Stimulated activated naive CD4-positive, alpha-beta T cell (primary cell): Measurements from ENCODE around the gene RBM23.
"Not testable (repeated sequence)": the region's sequence is repeated elsewhere in the genome, so short reads cannot be mapped to it uniquely, and the experiment has no call there.

Source experiments
- DNase-seq, 6 experiments: peaks; one replicate each; lab custom pipeline; 2025; lab: John Stamatoyannopoulos, UW

RBM23 gene

DNA sequence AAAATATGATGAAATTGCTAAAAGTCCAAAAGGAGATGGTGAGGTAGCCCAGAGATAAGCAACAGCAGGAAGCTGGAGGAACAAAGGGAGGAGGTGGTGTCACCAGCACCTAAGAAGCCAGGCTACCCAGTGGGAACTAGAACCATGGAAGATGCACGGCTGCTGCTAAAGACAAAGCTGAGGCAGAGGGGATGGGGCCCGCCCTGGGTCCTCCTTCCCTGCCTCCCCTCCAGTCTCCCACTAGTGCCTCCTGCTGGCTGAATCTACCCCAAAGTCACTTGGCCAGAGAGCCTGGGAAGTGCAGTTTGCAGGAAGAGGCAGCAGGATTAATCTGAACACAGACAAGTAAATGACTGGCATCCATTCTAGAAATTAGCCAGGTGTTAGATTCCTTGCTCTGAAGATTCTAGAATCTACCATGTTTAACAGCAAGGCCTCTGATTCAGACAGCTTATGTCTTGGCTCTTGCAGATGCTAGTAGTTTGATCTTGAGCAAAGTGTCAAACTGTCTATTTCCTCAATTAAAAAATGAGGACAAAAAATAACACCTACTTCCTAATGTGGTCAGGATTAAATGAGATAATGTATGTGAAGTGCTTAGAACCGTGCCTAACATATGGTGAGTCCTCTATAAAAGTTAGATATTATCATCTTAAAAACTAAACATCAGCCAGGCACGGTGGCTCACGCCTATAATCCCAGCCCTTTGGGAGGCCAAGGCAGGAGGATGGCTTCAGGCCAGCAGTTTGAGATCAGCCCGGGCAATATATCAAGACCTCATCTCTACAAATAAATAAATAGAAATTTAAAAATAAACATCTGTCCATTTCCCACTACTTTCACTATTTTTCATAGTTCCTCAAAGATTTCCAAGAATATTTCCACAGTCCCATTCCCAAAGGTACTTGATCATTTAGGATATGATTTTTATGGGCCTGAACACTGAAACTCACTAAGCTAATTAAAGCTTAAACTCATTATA, 53.2 kb downstream of the RBM23 start:
- no peak for DNase-seq

DNA sequence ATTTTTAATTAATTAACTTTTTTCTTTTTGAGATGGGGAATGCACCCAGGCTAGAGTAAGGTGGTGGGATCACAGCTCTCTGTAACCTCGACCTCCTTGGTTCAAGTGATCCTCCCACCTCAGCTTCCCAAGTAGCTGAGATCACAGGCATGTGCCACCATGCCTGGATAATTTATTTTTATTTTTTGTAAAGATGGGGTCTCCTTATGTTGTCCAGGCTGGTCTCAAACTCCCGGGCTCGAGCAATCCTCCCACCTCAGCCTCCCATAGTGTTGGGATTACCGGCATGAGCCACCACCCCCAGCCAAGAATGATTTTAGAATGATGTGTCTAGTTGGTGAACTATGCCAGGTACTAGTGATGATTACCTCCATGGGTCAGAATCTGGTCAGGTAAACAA, 54.0 kb downstream of the RBM23 start:
- DNase-seq, result no peak

DNA sequence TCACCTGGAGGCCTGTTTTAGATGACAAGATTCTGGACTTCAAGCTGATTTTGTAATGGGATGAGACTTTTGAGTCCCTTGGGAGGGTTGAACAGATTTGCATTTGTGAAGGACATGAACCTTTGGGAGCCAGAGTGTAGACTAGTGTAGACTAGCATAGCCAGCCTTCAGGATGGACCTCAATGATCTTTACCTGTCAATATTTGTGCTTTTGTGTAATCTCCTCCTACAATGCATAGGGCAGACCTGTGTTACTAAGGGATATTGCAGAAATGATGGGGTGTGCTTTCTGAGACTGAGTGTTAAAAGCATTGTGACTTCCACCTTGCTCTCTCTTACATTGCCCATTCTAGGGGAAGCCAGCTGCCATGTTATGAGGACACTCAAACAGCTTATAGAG, 57.3 kb downstream of the RBM23 start:
- no peak for DNase-seq

DNA sequence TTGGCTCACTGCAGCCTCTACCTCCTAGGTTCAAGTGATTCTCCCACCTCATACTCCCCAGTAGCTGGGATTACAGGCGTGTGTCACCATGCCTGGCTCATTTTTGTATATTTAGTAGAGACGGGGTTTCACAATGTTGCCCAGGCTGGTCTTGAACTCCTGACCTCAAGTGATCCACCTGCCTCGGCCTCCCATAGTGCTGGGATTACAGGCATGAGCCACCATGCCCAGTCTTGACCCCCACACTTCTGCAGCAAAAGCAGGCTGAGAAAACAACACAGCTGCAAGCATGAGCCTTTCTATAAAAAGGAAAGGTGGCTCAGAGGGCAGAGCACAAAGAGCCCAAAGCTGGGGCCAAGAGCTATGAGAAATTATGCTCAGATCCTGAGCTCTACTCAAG, 58.6 kb downstream of the RBM23 start:
- DNase-seq, result not testable (repeated sequence)

DNA sequence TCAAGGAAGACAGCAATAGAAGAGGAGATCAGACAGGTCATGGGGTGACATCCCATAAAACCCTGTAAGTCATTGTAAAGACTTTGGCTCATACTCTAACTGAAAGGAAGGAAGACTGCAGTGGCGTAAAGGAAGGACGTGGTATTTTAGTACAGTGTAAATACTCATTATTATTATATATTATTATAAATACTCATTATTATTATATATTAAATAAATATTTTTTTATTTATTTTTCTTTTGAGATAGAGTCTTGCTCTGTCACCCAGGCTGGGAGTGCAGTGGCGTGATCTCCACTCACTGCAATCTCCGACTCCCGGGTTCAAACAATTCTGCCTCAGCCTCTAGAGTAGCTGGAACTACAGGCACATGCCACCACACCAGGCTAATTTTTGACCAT, 62.5 kb downstream of the RBM23 start:
- DNase-seq, result no peak

DNA sequence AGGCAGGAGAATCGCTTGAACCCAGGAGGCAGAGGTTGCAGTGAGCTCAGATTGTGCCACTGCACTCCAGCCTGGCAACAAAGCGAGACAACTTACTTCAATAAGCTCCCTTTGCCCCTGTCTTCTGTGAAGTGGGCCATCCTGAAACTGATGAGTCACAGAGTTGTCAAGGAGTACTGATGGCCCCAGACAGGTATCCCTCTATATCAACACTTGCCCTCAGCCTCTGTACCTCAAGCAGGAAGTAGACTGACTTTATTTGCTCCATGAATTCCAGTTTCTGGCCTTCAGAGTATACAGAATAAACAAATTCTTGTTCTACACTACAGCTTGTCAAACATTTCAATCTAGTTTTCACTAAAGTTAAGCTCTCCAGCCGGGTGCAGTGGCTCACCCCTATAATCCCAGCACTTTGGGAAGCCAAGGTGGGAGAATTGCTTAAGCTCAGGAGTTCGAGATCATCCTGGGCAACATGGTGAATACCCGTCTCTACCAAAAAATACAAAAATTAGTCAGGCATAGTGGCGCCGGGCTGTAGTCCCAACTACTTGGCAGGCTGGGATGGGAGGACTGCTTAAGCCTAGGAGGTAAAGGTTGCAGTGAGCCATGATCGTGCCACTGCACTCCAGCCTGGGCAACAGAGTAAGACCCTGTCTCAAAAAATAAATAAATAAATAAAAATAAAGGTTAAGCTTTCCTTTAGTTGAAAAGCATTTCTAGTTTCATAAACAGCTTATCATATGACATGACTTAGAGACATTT, 63.8 kb downstream of the RBM23 start:
- no peak for DNase-seq

DNA sequence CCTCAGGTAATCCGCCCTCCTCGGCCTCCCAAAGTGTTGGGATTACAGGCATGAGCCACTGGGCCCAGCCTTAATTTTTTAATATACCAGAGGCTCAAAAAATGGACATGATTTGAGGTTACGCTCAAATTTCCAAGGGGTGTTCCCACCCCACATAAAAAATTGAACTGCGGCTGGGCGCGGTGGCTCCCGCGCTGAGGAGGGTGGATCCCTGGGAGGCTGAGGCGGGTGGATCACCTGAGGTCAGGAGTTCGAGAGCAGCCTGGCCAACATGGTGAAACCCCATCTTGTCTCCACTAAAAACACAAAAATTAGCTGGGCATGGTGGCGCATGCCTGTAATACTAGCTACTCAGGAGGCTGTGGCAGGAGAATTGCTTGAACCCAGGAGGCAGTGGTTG, 64.7 kb downstream of the RBM23 start:
- not testable (repeated sequence) for DNase-seq

DNA sequence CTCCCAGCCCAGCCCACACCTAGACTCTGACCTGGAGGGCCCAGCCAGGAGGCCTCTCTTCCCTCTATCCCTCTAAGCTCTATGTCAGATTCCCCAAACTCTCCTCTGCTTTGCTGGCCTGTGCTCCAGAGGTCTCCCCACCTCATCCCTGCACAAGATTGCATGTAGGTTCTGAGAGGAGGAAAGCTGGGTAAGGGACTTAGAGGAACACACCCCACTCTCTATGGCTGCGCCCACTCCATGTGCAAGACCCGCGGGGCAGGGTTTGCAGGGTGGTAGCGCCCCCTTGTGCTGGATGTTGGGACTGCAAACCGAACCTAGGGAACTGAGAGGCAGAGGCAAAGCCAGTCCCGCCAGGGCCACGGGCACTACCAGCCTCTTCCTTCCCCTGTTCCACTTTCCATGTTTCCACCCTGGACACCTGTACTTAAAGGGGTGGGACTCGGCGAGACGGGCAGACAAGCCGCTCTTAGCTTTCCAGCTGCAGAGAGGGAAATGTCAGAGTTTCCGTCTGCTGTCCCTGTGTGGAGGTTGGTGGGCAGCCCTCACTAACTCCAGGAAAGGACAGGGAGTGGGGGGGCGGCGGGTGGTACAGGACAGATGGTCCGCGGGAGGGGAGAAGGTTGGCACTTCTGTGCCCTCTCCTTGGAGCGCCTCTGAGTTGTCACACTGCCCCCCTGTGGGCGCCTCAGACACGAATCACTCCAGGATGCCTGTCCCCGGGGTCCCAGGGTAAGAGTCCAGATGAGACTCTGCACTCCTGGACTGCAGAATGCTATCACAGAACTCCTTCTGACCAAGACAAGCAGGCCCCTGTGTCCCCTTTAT, 65.8 kb downstream of the RBM23 start:
- peak; percentile 66 to 93 (median 84) for DNase-seq

DNA sequence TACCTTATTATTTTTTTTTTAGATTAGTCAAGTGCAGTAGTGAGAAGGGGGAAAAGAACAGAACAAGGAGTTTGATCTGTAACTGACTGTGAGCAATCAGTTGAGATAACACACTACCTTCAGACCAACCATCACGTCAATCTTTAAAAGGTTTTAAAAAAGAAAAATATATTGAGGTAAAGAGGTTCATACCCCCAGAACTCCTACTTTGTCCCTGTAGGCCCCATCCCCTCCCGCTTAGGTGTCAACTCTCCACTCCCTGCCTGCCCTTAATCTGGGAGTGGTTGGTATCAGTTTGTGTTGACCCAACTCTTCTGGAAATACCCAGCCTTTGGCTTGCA, 66.4 kb downstream of the RBM23 start:
- DNase-seq, result no peak

DNA sequence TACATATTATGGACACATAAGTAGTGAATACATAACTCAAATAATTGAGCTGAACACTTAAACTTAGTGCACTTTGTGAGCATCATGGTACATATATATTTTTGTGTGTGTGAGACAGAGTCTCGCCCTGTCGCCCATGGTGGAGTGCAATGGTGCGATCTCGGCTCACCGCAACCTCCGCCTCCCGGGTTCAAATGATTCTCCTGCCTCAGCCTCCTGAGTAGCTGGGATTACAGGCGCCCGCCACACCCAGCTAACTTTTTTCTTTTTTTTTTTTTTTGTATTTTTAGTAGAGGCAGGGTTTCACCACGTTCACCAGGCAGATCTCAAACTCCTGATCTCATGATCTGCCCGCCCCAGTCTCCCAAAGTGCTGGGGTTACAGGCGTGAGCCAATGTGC, 66.8 kb downstream of the RBM23 start:
- DNase-seq, result not testable (repeated sequence)

DNA sequence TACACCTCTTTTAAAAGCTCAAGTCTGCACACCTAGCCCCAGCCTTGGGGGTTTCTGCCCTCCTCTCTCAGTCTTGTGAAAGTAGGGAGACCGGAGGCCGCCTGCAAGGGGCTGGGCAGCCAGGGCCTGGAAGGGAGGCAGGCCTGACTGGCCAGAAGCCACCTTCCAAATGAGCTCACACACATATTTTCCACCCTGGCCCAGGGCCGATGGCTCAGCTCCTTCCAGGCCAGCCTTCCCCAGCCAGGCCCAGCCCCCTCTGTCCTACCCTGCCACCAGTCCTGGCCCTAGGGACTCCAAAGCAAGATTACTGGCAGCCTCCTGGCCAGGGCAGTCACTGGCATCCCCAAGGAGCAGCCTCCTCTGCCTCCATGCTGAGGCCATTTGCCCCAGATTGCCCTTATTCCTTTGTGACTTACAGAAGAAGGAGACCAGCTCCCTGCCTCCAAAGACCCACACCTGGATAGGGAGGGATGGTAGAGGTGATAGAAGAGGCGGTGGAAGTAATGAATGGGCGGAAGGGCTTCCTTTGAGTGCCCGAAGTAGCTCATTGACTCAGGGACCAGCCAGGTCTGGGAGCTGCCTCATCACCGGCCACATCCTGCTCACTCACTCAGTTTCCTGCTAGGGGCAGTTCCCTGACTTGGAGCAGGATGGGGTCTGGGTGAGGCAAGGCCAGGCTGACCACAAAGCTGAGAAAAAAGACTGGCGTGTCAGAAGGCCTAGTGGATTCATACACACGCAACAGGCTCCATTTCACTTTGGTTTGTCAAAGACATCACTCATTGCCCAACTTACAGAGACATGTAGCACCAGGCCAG, 67.8 kb downstream of the RBM23 start:
- DNase-seq, result no peak

DNA sequence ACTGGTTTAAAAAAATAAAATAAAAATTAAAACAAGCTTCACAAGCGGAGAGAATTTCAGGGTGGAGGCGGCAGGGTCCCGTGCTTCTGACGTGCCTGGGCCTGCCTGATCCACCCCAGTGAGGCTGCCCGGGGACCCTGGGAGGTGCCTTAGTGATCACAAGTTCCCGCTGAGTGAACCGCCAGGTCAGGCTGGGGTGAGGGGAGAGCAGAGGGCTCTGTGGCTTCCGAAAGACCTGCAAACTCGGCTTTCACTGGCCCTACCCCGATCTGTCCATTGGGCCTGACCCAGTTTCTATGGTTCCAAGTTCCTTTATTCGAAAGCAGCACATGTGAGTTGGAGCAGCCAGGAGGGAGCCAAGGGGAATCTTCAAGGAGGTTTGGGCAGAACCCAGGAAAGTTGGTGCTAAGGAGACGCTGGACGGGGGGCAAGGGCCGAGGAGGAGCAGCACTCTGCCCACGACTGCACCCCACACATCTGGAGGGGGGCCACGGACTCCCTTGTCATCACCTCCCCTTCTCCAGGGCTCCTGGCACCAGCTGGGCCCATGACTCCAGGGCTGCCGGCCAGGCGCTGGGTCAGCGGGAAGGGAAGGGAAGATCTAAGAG, 69.6 kb downstream of the RBM23 start:
- no peak for DNase-seq

DNA sequence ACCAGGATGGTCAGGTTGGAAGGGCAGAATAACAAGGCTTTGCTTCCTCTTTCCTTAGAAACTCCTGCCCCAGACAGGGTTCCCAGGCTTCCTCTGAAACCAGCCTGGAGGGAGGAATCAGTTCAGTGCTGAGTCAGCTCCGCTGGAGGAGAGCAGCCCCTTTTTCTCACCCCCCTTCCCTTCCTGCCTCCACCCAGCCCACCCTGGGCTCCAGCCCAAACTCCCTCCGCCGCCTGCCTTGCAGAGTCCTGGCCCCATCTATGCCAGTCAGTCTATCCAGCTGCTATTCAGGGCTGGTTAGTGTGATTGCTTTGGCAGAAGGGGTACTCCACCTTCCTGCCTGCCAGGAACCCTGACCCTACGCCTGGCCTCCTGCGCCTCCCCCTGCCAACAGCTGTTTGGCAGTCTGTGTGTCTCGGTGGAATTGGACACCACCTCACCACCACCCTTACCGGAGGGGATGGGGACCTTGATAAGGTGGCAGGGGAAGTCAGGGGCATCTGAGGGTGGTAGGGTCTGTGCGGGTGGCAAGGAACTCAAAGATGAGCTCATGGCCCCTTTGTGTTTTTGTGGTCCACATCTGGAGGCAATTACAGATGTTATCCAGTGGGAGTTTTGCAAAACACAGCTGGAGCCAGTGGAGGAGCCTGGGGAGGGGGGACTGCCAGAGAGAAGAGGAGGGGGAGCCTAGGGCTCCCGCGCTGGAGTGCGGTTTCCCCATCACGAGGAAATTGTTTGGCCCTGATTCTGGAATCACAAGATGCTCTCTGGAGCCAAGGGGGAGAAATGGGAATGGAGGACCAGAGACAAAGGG, 70.4 kb downstream of the RBM23 start:
- DNase-seq, result no peak

DNA sequence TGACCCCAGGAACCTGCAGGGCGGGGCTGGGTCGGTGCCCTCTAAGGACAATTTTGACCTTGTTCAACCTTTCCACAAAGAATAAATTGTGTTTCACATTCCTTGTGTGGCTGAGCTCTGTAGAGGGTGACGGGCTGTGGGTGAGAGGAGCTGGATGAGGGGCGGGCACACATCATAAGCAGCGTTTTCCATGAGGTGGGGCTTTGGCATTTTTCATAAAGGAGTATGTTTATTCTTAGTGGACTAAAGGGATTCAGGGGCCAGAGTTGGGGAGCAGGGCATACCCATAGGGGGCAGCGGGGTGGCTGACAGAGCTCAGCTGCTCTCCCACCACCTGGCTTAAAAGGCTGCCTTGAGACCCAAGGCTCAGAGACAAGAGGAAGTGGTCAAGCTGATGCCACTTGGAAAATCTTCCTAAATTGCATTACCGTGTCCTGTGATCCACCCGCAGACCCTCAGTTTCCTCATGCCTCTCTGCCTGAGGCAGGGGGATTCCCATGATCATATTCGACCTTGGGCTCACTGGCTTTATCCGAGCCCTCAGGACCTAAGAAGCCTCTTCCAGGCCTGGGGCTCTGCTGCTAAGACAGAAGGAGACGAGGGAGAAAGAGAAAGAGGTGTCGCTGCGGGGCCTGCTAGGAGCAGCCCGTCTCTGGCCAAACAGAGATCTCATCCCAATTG, 71.1 kb downstream of the RBM23 start:
- no peak for DNase-seq

DNA sequence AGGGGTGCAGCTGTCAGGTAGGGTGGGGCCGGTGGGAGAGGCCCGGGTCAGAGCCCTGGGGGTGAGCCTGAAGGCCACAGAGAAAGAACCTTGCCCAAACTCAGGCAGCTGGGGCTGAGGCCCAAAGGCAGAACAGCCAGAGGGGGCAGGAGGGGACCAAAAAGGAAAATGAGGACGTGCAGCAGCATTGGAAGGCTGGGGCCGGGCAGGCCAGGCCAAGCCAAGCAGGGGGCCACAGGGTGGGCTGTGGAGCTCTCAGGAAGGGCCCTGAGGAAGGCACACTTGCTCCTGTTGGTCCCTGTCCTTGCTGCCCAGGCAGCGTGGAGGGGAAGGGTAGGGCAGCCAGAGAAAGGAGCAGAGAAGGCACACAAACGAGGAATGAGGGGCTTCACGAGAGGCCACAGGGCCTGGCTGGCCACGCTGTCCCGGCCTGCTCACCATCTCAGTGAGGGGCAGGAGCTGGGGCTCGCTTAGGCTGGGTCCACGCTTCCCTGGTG, 72.1 kb downstream of the RBM23 start:
- no peak for DNase-seq

DNA sequence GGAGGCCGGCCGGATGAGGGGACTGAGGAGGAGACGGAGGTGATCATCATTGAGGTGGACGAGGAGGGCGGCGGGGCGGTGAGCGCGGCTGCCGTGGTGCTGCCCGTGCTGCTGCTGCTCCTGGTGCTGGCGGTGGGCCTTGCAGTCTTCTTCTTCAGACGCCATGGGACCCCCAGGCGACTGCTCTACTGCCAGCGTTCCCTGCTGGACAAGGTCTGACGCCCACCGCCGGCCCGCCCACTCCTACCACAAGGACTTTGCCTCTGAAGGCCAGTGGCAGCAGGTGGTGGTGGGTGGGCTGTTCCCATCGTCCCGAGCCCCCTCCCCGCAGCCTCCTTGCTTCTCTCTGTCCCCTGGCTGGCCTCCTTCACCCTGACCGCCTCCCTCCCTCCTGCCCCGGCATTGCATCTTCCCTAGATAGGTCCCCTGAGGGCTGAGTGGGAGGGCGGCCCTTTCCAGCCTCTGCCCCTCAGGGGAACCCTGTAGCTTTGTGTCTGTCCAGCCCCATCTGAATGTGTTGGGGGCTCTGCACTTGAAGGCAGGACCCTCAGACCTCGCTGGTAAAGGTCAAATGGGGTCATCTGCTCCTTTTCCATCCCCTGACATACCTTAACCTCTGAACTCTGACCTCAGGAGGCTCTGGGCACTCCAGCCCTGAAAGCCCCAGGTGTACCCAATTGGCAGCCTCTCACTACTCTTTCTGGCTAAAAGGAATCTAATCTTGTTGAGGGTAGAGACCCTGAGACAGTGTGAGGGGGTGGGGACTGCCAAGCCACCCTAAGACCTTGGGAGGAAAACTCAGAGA, 72.9 kb downstream of the RBM23 start:
- DNase-seq, result no peak

DNA sequence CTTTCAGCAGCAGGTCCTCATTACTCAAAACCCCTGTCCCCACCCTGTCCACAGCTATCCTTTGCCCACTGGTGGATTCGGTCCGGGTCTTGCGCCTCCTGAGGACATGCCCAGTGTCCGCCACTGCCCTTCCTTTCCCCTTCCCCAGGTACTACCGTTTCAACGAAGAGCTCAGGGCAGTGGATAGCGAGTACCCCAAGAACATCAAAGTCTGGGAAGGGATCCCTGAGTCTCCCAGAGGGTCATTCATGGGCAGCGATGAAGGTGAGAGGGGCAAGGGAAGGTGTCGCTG, 73.9 kb downstream of the RBM23 start:
- DNase-seq, result no peak

DNA sequence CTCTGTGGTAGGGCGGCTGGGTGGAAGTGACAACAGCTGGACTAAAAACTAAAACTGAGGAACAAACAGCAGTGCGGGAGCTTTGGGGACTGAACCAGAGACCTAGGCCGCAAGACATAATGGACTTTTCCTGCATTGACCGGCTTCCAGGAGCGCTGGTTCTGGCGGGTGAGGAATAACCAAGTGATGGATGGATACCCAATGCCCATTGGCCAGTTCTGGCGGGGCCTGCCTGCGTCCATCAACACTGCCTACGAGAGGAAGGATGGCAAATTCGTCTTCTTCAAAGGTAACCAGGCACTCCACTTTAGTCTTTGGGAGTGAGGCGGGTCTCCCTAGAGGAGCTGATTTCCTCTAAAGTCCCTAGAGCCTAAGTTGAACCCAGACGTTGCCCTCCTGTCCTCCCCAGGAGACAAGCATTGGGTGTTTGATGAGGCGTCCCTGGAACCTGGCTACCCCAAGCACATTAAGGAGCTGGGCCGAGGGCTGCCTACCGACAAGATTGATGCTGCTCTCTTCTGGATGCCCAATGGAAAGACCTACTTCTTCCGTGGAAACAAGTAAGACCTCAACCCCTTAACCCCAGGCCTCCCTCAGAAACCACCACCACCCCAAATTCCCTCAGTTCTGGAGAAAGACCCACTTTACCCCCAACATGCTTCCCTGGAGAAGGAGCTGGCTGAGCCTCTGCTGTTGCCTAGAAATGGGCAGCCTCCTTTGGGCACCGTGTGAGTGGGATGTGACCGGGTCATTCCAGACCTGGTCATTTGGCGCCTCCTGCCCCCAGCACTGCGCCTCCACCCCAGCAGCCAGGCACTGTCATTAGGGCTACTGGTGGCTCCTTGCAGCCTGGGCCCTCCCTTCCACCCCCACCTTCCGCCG, 74.5 kb downstream of the RBM23 start:
- no peak for DNase-seq
